Measurements from ENCODE around the gene SEMA4D.

SEMA4D gene

GRCh38 chr9:89498852-89499480, 1.1 kb upstream of the SEMA4D start:
- DNase-seq = no peak

GRCh38 chr9:89497257-89497963, 503 bp downstream of the SEMA4D start:
- DNase-seq = no peak

- DNase-seq = no peak
Measured at GRCh38 chr9:89496645-89497256, 1.2 kb downstream of the SEMA4D start.

- no peak for DNase-seq
Measured at GRCh38 chr9:89495824-89496560, 1.9 kb downstream of the SEMA4D start.

GRCh38 chr9:89494199-89494598, 3.7 kb downstream of the SEMA4D start:
- no peak for DNase-seq

DNA sequence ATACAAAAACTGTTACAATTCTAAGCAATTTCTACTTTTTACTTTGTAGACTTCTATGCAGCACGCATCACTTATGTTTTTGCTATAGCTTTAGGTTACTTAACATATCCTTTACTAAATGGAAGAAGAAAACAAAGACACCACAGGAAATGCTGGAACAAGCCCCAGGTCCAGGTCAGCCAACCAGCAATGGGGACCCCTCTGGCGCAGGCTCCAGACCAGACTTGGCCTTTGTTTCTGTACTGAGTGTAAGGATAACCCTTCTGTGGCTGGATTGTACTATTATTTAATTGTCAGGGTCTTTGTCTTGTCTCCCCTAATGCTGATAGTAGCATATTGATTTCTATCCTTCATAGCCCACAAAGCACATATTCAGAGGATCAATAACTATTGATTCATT, 4.2 kb downstream of the SEMA4D start:
- no peak for DNase-seq

GRCh38 chr9:89493181-89493580, 4.7 kb downstream of the SEMA4D start:
- DNase-seq = no peak

GRCh38 chr9:89492586-89492985, 5.3 kb downstream of the SEMA4D start:
- no peak for DNase-seq

GRCh38 chr9:89491694-89492093, 6.2 kb downstream of the SEMA4D start:
- DNase-seq = no peak

GRCh38 chr9:89489548-89490530, 8.1 kb downstream of the SEMA4D start:
- no peak for DNase-seq

- no peak for DNase-seq
Measured at GRCh38 chr9:89488936-89489335, 9.0 kb downstream of the SEMA4D start.

DNA sequence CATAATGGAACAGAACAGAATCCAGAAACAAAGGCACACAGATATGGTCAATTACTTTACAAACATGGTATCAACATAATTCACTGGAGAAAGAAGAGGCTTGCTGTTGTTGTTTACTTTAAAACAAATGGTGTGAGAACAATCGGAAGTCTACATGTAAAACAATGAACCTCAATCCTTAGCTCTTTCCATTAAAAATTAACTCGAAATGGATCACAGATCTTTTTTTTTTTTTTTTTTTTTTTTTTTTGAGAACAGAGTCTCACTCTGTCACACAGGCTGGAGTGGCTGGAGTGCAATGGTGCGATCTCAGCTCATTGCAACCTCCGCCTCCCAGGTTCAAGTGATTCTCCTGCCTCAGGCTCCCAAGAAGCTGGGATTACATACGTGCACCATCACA, 9.8 kb downstream of the SEMA4D start:
- DNase-seq = no peak

GRCh38 chr9:89486681-89487080, 11.2 kb downstream of the SEMA4D start:
- DNase-seq = no peak

- no peak for DNase-seq
Measured at GRCh38 chr9:89484475-89485404, 13.2 kb downstream of the SEMA4D start.

GRCh38 chr9:89483592-89484474, 14.1 kb downstream of the SEMA4D start:
- DNase-seq = no peak

DNA sequence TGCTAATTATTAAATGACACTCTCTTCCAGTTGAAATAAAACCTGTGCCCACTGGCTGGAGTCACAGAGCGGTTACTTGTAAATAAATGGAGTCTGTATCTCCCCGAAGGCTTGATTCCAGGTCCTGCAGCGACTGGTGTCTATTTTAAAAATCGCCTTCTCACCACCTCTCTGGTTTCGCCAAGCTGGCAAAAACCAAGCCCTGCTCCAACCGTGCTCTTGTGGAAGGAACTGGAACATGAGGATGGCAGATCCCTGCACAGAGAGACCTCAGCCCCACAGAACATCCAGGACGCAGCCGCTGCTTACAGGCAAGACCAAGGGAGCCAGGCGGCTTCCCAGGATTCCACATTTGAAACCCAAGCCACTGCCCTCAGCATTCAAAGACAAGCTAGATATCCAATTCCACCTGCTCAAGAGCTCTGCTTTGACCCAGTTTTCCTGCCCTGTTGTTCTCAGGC, 15.0 kb downstream of the SEMA4D start:
- no peak for DNase-seq

DNA sequence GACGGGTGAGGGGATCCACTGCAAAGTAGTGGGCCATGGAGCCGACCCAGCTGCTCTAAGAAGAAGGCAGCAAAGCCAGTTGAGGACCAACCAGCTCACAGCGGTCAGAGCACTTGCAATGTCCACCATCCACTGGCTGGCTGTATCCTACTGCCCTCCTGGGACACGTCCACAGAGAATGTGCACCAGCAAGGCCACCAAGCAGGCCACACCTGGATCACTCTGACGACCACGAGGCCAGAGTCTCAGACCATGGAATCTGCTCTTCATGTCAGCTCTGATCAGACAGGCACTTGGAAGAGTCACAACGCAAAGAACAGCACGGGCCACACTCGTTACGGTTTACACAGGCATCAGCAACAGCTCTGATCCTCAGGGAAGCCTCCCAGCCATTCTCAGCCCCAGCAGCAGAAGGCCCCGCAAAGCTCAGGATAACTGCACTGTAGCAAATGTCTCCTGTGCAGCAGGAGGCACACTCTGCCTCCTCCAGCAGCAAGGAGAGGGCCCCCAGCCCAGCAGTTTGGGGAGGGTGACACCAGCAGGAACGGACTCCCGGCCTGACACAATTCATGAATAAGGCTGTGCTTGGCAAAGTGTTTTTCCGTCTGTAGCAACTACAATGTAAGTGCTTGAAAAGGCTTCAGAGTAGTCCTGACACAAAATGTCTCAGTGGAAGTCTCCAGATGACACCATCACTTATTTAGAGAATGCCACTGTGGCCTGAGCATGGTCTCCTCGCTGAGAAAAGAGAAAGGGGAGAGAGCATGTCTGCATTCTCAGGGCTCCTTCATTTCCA, 15.7 kb downstream of the SEMA4D start:
- DNase-seq = no peak

- no peak for DNase-seq
Measured at GRCh38 chr9:89481538-89481915, 16.4 kb downstream of the SEMA4D start.
